NCI-H510A (cell line): ENCODE data around the gene HSD3B7.

Experiments
- DNase-seq: peaks from one replicate; lab custom pipeline; 2025; lab: John Stamatoyannopoulos, UW

HSD3B7 gene

GRCh38 chr16:30956601-30957455 is 28.2 kb upstream of the HSD3B7 start:
- DNase-seq: peak; percentile 54

GRCh38 chr16:30957456-30958174 is 27.4 kb upstream of the HSD3B7 start, which contains the start of gene SETD1A:
Gene SETD1A (plus strand): TSS chr16:30957754. CDS start chr16:30958732, 978 bp downstream.
- DNase-seq: peak; percentile 98

GRCh38 chr16:30958175-30959079 is 26.6 kb upstream of the HSD3B7 start:
- DNase-seq: no peak

GRCh38 chr16:30961384-30961783 is 23.6 kb upstream of the HSD3B7 start:
- no peak for DNase-seq

GRCh38 chr16:30963925-30964511 is 21.0 kb upstream of the HSD3B7 start:
- DNase-seq: no peak

- no peak for DNase-seq
Observed at GRCh38 chr16:30964574-30965226, 20.3 kb upstream of the HSD3B7 start.

GRCh38 chr16:30965436-30965835 is 19.6 kb upstream of the HSD3B7 start:
- DNase-seq: no peak

GRCh38 chr16:30966033-30966619 is 18.9 kb upstream of the HSD3B7 start:
- DNase-seq: no peak

GRCh38 chr16:30967795-30968194 is 17.2 kb upstream of the HSD3B7 start:
- DNase-seq: no peak

GRCh38 chr16:30969246-30969842 is 15.7 kb upstream of the HSD3B7 start:
- no peak for DNase-seq

- DNase-seq: no peak
Observed at GRCh38 chr16:30971298-30971697, 13.7 kb upstream of the HSD3B7 start.

GRCh38 chr16:30972872-30973271 is 12.1 kb upstream of the HSD3B7 start:
- DNase-seq: no peak

- no peak for DNase-seq
Observed at GRCh38 chr16:30974348-30974747, 10.7 kb upstream of the HSD3B7 start.

- DNase-seq: no peak
Observed at GRCh38 chr16:30976486-30976885, 8.5 kb upstream of the HSD3B7 start.

- no peak for DNase-seq
Observed at GRCh38 chr16:30977502-30977901, 7.5 kb upstream of the HSD3B7 start.

GRCh38 chr16:30979170-30980022 is 5.6 kb upstream of the HSD3B7 start:
- DNase-seq: no peak

- DNase-seq: no peak
Observed at GRCh38 chr16:30980023-30980371, 5.0 kb upstream of the HSD3B7 start.

- no peak for DNase-seq
Observed at GRCh38 chr16:30980434-30980833, 4.6 kb upstream of the HSD3B7 start.

- no peak for DNase-seq
Observed at GRCh38 chr16:30980959-30981358, 4.0 kb upstream of the HSD3B7 start.
